Esophagus squamous epithelium (tissue), 5 donors: ENCODE data around the gene CPSF4. TPM values are rescaled to one million over a fixed set of nuclear protein-coding genes. Genes with fewer than 3 reads are reported as not detected.

Experiments
- DNase-seq: peaks from one replicate; lab custom pipeline; 2025; lab: John Stamatoyannopoulos, UW
- H3K27ac ChIP-seq, 4 donors: fragments of 200-600 bp; sonication (generic); one replicate each; pipeline ENCODE4 v1.5.1; 2016 to 2019; ENCODE audit warnings: mild to moderate bottlenecking in 1 of 4
- H3K27me3 ChIP-seq, 4 donors: fragments of 200-600 bp; sonication (generic); 1 replicate in 3 of 4; 2 replicates in 1 of 4; pipeline versions ENCODE4 v1.5.1 to v1.6.0; 2017 to 2021; ENCODE audit warnings: antibody characterized with exemption in 1 of 4
- H3K36me3 ChIP-seq, 3 donors: fragments of 200-600 bp; sonication (generic); one replicate each; pipeline ENCODE4 v1.5.1; 2016 to 2019
- H3K4me1 ChIP-seq, 3 donors: fragments of 200-600 bp; sonication (generic); one replicate each; pipeline ENCODE4 v1.5.1; 2017 to 2019
- H3K4me3 ChIP-seq, 4 donors: fragments of 200-600 bp; sonication (generic); 1 replicate in 3 of 4; 2 replicates in 1 of 4; pipeline ENCODE4 v1.5.1; 2016 to 2019; ENCODE audit warnings: mild to moderate bottlenecking in 2 of 4, moderate library complexity in 1 of 4
- H3K9me3 ChIP-seq, 3 donors: fragments of 200-600 bp; sonication (generic); one replicate each; pipeline ENCODE4 v1.5.1; 2016 to 2019
- CTCF ChIP-seq, 6 experiments: fragments of 450-650 bp in 4 of 6; fragments of 200-600 bp in 2 of 6; sonication (generic) in 2 of 6; IDR thresholded peaks; one replicate each; pipeline ENCODE4 v1.5.1; 2016 to 2019; ENCODE audit warnings: antibody characterized with exemption in 6 of 6, mild to moderate bottlenecking in 4 of 6, moderate library complexity in 4 of 6
- POLR2A ChIP-seq, 4 donors: fragments of 450-650 bp; IDR thresholded peaks; one replicate each; pipeline ENCODE4 v1.6.1; 2017; ENCODE audit warnings: antibody characterized with exemption in 4 of 4, mild to moderate bottlenecking in 4 of 4, moderate library complexity in 3 of 4
- WGBS, 2 donors: methylation state at CpG; one replicate each; pipeline ENCODE4 v1.1.5; 2018; 5-methylcytosine and 5-hydroxymethylcytosine counted together
- intact Hi-C: fragments of 100-400 bp; cut with DNase I; formaldehyde crosslinking; loops from one replicate; pipeline ENCODE4 v1.15.0; 2022
- total RNA-seq, 4 donors: library from RNA; depleted of rRNA; stranded (reverse); fragments of >200 nt; gene quantifications; one replicate each; pipeline ENCODE4 v1.1.0, GENCODE V29; 2016
- donor health status: DM: yes; HTN: yes; CAD: no.

CPSF4 gene
- total RNA-seq, 4 donors from 2014 or later = 15.1 to 29.2 (median 19.4) TPM

GRCh38 chr7:99468336-99468918 lies 29.7 kb downstream of the CPSF4 start:
- Histone ChIP-seq H3K27ac (no peak overlapping the region), H3K4me1 (peaks cover 12 to 64% (median 20%) of the 10 kb centered on the region in 3 donors), H3K4me3 (no peak overlapping the region), H3K9me3 (no peaks in the 10 kb centered on the region), H3K36me3 (peaks cover 0 to 12% (median 0%) of the 10 kb centered on the region in 3 donors), H3K27me3 (no peaks in the 10 kb centered on the region)
- 83 to 96% methylated on average over 4 to 6 of the region's 29 CpGs for WGBS, 2 donors
- TF ChIP-seq POLR2A (IDR thresholded peaks at IDR 0.05) = no peak
- no peak for TF ChIP-seq CTCF (IDR thresholded peaks at IDR 0.05)
- no peak for DNase-seq
- intact Hi-C loops = no loop called here

DNA sequence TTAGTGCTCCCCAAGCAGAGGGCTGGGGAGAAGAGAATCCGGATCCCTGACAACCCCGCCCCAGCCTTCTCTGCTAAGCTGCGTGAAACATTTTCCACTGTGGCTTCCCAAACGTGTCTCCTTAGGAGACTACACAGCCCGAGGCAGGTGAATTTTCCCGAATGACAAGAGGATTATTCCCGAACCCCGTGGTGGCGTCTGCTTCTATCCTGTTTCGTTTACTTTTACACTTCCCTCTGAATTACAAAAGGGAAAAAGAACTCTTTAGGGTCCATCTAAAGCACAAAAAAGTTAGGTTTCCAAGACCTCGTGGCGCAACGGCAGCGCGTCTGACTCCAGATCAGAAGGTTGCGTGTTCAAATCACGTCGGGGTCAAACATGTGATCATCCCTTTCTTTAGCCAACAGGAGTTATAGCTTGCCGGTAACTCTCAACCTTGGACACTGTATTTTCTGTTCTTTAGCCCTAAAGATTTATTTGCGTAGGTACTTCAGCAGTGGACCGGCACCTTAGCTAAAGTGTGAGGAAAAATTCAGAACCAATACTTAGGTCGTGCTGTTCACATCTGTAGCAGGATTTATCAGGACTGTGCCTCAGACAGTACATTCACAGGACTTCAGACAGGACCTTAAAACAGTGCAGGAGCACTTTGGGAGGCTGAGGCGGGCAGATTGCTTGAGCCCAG lies 30.8 kb downstream of the CPSF4 start:
- intact Hi-C loops = no loop called here
- DNase-seq = no peak
- TF ChIP-seq POLR2A (IDR thresholded peaks at IDR 0.05) (no peak), CTCF (IDR thresholded peaks at IDR 0.05) (no peak)
- Histone ChIP-seq H3K27ac (peak overlapping the region in 3 of 4 donors; percentile 9 to 89 (median 18)), H3K4me3 (peak overlapping the region in 2 of 4 donors; percentile 22 to 24), H3K36me3 (peaks cover 0 to under 1% (median 0%) of the 10 kb centered on the region in 3 donors), H3K9me3 (no peaks in the 10 kb centered on the region), H3K4me1 (peaks cover 19 to 62% (median 20%) of the 10 kb centered on the region in 3 donors), H3K27me3 (no peaks in the 10 kb centered on the region)
- 37 to 51% methylated on average over 22 to 23 of the region's 23 CpGs for WGBS, 2 donors

DNA sequence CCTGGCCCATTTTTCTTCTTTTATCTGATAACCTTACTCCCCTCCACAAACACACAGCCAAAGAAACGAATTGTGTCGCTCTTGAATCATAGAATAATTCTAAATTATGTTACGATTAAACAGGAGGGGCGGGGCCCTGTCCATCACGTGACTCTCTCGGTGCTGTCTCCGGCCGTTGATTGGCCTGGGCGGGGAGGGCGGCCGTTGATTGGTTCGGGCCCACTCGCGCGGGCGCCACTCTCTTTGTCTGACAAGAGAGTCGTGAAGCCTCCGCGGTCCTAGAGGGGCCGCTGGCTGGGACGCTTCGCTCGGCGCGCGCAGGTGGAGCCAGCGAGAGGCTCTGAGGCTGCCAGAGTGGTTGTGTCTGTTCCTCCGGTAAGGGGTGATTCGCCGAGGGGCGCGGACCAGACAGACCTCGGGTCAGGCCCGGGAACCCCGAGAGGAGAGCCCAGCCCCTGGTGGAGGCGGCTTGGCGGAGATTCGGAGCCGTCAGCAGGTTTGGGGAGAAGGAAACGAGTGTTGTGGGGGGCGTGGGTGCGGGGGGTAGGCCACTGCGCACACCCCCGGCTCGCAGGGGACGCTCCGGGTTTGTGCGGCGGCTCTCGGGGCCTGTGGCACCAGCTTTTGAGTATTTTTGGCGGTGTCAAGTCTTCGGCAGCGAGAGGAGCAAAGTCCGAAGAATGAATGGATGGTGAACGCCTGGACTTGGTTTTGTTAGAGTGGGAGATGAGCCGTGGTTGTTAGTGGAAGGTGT lies 34.0 kb downstream of the CPSF4 start, which contains the start of gene ZNF789:
ZNF789 (plus strand) TSS at position 330 of the 754 bp plus-strand sequence. CDS start 3,567 bp downstream, outside the sequence.
- Histone ChIP-seq H3K4me3 (peak within 1 kb of the TSS; percentile 73 to 98 (median 88)), H3K27ac (peak within 1 kb of the TSS; percentile 83 to 93 (median 90)), H3K27me3 (no peaks in the 10 kb centered on the region), H3K36me3 (peaks cover 0 to 8% (median 0%) of the 10 kb centered on the region in 3 donors), H3K9me3 (no peaks in the 10 kb centered on the region), H3K4me1 (peaks cover 9 to 51% (median 10%) of the 10 kb centered on the region in 3 donors)
- 0 to 2% methylated on average over 28 to 32 of the region's 56 CpGs for WGBS, 2 donors
- intact Hi-C loops = no loop called here
- peak; percentile 94 for DNase-seq
- TF ChIP-seq POLR2A (IDR thresholded peaks at IDR 0.05) = peak in 3 of 4 donors; percentile 14 to 69 (median 22)
- peak in 1 of 6 experiments; percentile 19 for TF ChIP-seq CTCF (IDR thresholded peaks at IDR 0.05)

GRCh38 chr7:99473315-99473596 lies 34.5 kb downstream of the CPSF4 start:
- DNase-seq = no peak
- 4 to 9% methylated on average over 7 of the region's 7 CpGs for WGBS, 2 donors

More at GRCh38 chr7:99473315-99473596, 34.5 kb downstream of the CPSF4 start:
- TF ChIP-seq CTCF (IDR thresholded peaks at IDR 0.05) = no peak
- no peak for TF ChIP-seq POLR2A (IDR thresholded peaks at IDR 0.05)
- intact Hi-C loops = no loop called here
- H3K27me3 ChIP-seq = no peaks in the 10 kb centered on the region
- H3K4me3 ChIP-seq = peak overlapping the region; percentile 73 to 98 (median 88)
- peak overlapping the region; percentile 83 to 93 (median 90) for H3K27ac ChIP-seq
- no peaks in the 10 kb centered on the region for H3K9me3 ChIP-seq
- H3K36me3 ChIP-seq = peaks cover 0 to 13% (median 0%) of the 10 kb centered on the region in 3 donors
- peaks cover 9 to 55% (median 10%) of the 10 kb centered on the region in 3 donors for H3K4me1 ChIP-seq
